HEK293 (cell line): Measurements from ENCODE around the gene MYCBPAP.

Source experiments
- CTCF ChIP-seq: fragments of 450-650 bp; formaldehyde crosslinking; IDR thresholded peaks from 2 replicates; pipeline ENCODE4 v1.5.1; 2016; ENCODE audit warnings: missing biosample characterization, missing genetic modification characterization
- MEIS1 ChIP-seq: sonication (generic); formaldehyde crosslinking; IDR thresholded peaks from 2 replicates; pipeline ENCODE4 v1.8.1; 2022; ENCODE audit warnings: missing genetic modification reagents, mild to moderate bottlenecking, borderline replicate concordance
- MYNN ChIP-seq: fragments of 450-650 bp; formaldehyde crosslinking; IDR thresholded peaks from 2 replicates; pipeline ENCODE4 v1.5.1; 2016; ENCODE audit warnings: missing biosample characterization, missing genetic modification characterization, borderline replicate concordance
- PBX3 ChIP-seq: sonication (generic); formaldehyde crosslinking; IDR thresholded peaks from 2 replicates; pipeline ENCODE4 v1.8.1; 2022; ENCODE audit warnings: mild to moderate bottlenecking, moderate library complexity, missing genetic modification reagents
- PRDM1 ChIP-seq: fragments of 450-650 bp; formaldehyde crosslinking; IDR thresholded peaks from 2 replicates; pipeline ENCODE4; 2016; ENCODE audit warnings: missing biosample characterization, missing genetic modification characterization
- PRDM10 ChIP-seq: fragments of 450-650 bp; formaldehyde crosslinking; IDR thresholded peaks from 2 replicates; pipeline ENCODE4 v1.5.1; 2016; ENCODE audit warnings: missing biosample characterization, missing genetic modification characterization
- PRDM2 ChIP-seq: fragments of 450-650 bp; formaldehyde crosslinking; IDR thresholded peaks from 2 replicates; pipeline ENCODE4 v1.5.1; 2016; ENCODE audit warnings: missing biosample characterization, missing genetic modification characterization, borderline replicate concordance
- SETDB1 ChIP-seq: IDR thresholded peaks from one replicate; pipeline ENCODE4 v1.6.1; 2017; ENCODE audit warnings: mild to moderate bottlenecking, low read length, moderate library complexity, mixed read lengths; ENCODE audit not compliant: insufficient read length
- ZBTB11 ChIP-seq: fragments of 450-650 bp; formaldehyde crosslinking; conservative IDR thresholded peaks from 2 replicates; pipeline ENCODE4 v1.5.1; 2016; ENCODE audit warnings: low read depth, missing biosample characterization, missing genetic modification characterization
- ZBTB6 ChIP-seq: fragments of 450-650 bp; formaldehyde crosslinking; IDR thresholded peaks from 2 replicates; pipeline ENCODE4 v1.5.1; 2017; ENCODE audit warnings: missing biosample characterization, missing genetic modification characterization
- ZNF146 ChIP-seq: fragments of 450-650 bp; formaldehyde crosslinking; IDR thresholded peaks from 2 replicates; pipeline ENCODE4 v1.5.1; 2016; ENCODE audit warnings: missing biosample characterization, missing genetic modification characterization
- ZNF155 ChIP-seq: fragments of 450-650 bp; formaldehyde crosslinking; IDR thresholded peaks from 2 replicates; pipeline ENCODE4 v1.5.1; 2016; ENCODE audit warnings: missing biosample characterization, missing genetic modification characterization
- ZNF248 ChIP-seq: fragments of 450-650 bp; formaldehyde crosslinking; IDR thresholded peaks from 2 replicates; pipeline ENCODE4 v1.5.1; 2017; ENCODE audit warnings: missing biosample characterization, missing genetic modification characterization
- ZNF311 ChIP-seq: fragments of 450-650 bp; formaldehyde crosslinking; IDR thresholded peaks from 2 replicates; pipeline ENCODE4 v1.5.1; 2017; ENCODE audit warnings: missing biosample characterization, missing genetic modification characterization, borderline replicate concordance
- ZNF341 ChIP-seq: fragments of 450-650 bp; formaldehyde crosslinking; IDR thresholded peaks from 2 replicates; pipeline ENCODE4; 2016; ENCODE audit warnings: low read depth, missing biosample characterization, missing genetic modification characterization
- ZNF416 ChIP-seq: fragments of 450-650 bp; formaldehyde crosslinking; IDR thresholded peaks from 2 replicates; pipeline ENCODE4 v1.5.1; 2016; ENCODE audit warnings: missing biosample characterization, missing genetic modification characterization
- ZNF544 ChIP-seq: fragments of 450-650 bp; formaldehyde crosslinking; IDR thresholded peaks from 2 replicates; pipeline ENCODE4 v1.5.0; 2017; ENCODE audit warnings: missing biosample characterization, missing genetic modification characterization
- ZNF660 ChIP-seq: fragments of 450-650 bp; IDR thresholded peaks from 2 replicates; pipeline ENCODE4 v1.5.1; 2018; ENCODE audit warnings: missing biosample characterization, mild to moderate bottlenecking, missing genetic modification characterization
- ZNF768 ChIP-seq: fragments of 450-650 bp; formaldehyde crosslinking; IDR thresholded peaks from 2 replicates; pipeline ENCODE4 v1.5.1; 2018; ENCODE audit warnings: missing biosample characterization, mild to moderate bottlenecking, missing genetic modification characterization
- ZXDB ChIP-seq: fragments of 450-650 bp; formaldehyde crosslinking; IDR thresholded peaks from 2 replicates; pipeline ENCODE4 v1.5.1; 2016; ENCODE audit warnings: missing biosample characterization, missing genetic modification characterization

The MYCBPAP gene

GRCh38 chr17:50541716-50542688 lies 33.8 kb downstream of the MYCBPAP start (continued):
- TF ChIP-seq ZXDB = 0 out of 2 replicates have a peak, but pooled peaks have one; percentile 66
- 0 out of 2 replicates have a peak, but pooled peaks have one; percentile 55 for TF ChIP-seq ZNF660 (tag by site-specific recombination)
- TF ChIP-seq ZNF544 (tag by site-specific recombination) = no peak
- no peak for TF ChIP-seq ZNF768 (tag by site-specific recombination)
- TF ChIP-seq ZNF416 (tag by site-specific recombination) = no peak
- no peak for TF ChIP-seq ZNF248 (tag by site-specific recombination)
- no peak for TF ChIP-seq ZNF311 (tag by site-specific recombination)
- no peak for TF ChIP-seq PRDM1 (tag by site-specific recombination)
- no peak for TF ChIP-seq PRDM2 (tag by site-specific recombination)
- peak; percentile 59; the same call in 1 of the 2 replicates for TF ChIP-seq PRDM10 (tag by site-specific recombination)
- TF ChIP-seq ZNF146 (tag by site-specific recombination) = no peak; the same call in 1 of the 2 replicates
- no peak for TF ChIP-seq ZBTB11
- no peak for TF ChIP-seq SETDB1
- no peak for TF ChIP-seq ZNF155 (tag by site-specific recombination)
- TF ChIP-seq CTCF (tag by site-specific recombination) = peak; percentile 90; the same call in 1 of the 2 replicates
- TF ChIP-seq PBX3 (CRISPR knock-in tag) = peak; percentile 83
- TF ChIP-seq MEIS1 (CRISPR knock-in tag) = no peak
- 0 out of 2 replicates have a peak, but pooled peaks have one; percentile 7 for TF ChIP-seq ZBTB6 (tag by site-specific recombination)
- TF ChIP-seq MYNN = no peak
- TF ChIP-seq ZNF341 (tag by site-specific recombination) = peak; percentile 83
